Mucosa of stomach (tissue), 1 donor: ENCODE measurements around the gene KRT38.

ENCODE experiments used
- H3K27me3 ChIP-seq: one replicate; pipeline ENCODE4 v1.7.0; 2013; ENCODE audit warnings: mild to moderate bottlenecking, low read length; ENCODE audit not compliant: control insufficient read depth, insufficient read depth
- H3K36me3 ChIP-seq: one replicate; pipeline ENCODE4 v1.7.0; 2013; ENCODE audit warnings: low read length; ENCODE audit not compliant: control insufficient read depth, insufficient read depth
- H3K4me1 ChIP-seq: one replicate; pipeline ENCODE4 v1.7.0; 2013; ENCODE audit warnings: mild to moderate bottlenecking, low read length; ENCODE audit not compliant: control insufficient read depth, insufficient read depth
- H3K4me3 ChIP-seq: one replicate; pipeline ENCODE4 v1.7.0; 2013; ENCODE audit warnings: low read length
- H3K9ac ChIP-seq: one replicate; pipeline ENCODE4 v1.7.0; 2013; ENCODE audit warnings: mild to moderate bottlenecking, low read length, moderate library complexity
- H3K9me3 ChIP-seq: one replicate; pipeline ENCODE4 v1.7.0; 2013; ENCODE audit warnings: mild to moderate bottlenecking, low read length, moderate library complexity; ENCODE audit not compliant: control insufficient read depth
- donor health status: Pancreatic carcinoma.

KRT38 gene

GRCh38 chr17:41476866-41477815 lies 36.4 kb upstream of the KRT38 start:
- peaks cover 5% of the 10 kb centered on the region for H3K4me1 ChIP-seq
- H3K9ac ChIP-seq: no peak overlapping the region
- no peak overlapping the region for H3K4me3 ChIP-seq
- H3K9me3 ChIP-seq: no peaks in the 10 kb centered on the region
- no peaks in the 10 kb centered on the region for H3K36me3 ChIP-seq
- H3K27me3 ChIP-seq: peaks cover 15% of the 10 kb centered on the region

GRCh38 chr17:41475421-41475820 lies 34.6 kb upstream of the KRT38 start:
- peaks cover 4% of the 10 kb centered on the region for H3K4me1 ChIP-seq
- no peak overlapping the region for H3K4me3 ChIP-seq
- H3K27me3 ChIP-seq: peaks cover 6% of the 10 kb centered on the region
- H3K36me3 ChIP-seq: no peaks in the 10 kb centered on the region
- no peaks in the 10 kb centered on the region for H3K9me3 ChIP-seq
- no peak overlapping the region for H3K9ac ChIP-seq

GRCh38 chr17:41474863-41475262 lies 34.1 kb upstream of the KRT38 start:
- Histone ChIP-seq H3K27me3 (peaks cover 6% of the 10 kb centered on the region), H3K36me3 (no peaks in the 10 kb centered on the region), H3K4me3 (no peak overlapping the region)

GRCh38 chr17:41468346-41468745 lies 27.6 kb upstream of the KRT38 start:
- Histone ChIP-seq H3K27me3 (no peaks in the 10 kb centered on the region), H3K36me3 (no peaks in the 10 kb centered on the region), H3K4me1 (peaks cover 13% of the 10 kb centered on the region), H3K4me3 (no peak overlapping the region), H3K9ac (no peak overlapping the region), H3K9me3 (no peaks in the 10 kb centered on the region)

More at GRCh38 chr17:41474863-41475262, 34.1 kb upstream of the KRT38 start:
- Histone ChIP-seq H3K9me3 (no peaks in the 10 kb centered on the region), H3K9ac (no peak overlapping the region), H3K4me1 (peaks cover 4% of the 10 kb centered on the region)

GRCh38 chr17:41467561-41467960 lies 26.8 kb upstream of the KRT38 start:
- no peak overlapping the region for H3K4me3 ChIP-seq
- H3K36me3 ChIP-seq: no peaks in the 10 kb centered on the region
- no peaks in the 10 kb centered on the region for H3K9me3 ChIP-seq
- H3K4me1 ChIP-seq: peaks cover 13% of the 10 kb centered on the region
- H3K27me3 ChIP-seq: no peaks in the 10 kb centered on the region
- no peak overlapping the region for H3K9ac ChIP-seq

- H3K36me3 ChIP-seq: no peaks in the 10 kb centered on the region
- no peak within 1 kb of the TSS for H3K9ac ChIP-seq
- peaks cover 13% of the 10 kb centered on the region for H3K4me1 ChIP-seq
- no peaks in the 10 kb centered on the region for H3K9me3 ChIP-seq
- no peak within 1 kb of the TSS for H3K4me3 ChIP-seq
- H3K27me3 ChIP-seq: no peaks in the 10 kb centered on the region
These were observed 26.2 kb upstream of the KRT38 start, which contains the start of gene KRT32 for GRCh38 chr17:41466988-41467387. Gene KRT32, minus strand, starts transcription at chr17:41467386. Its CDS starts 61 bp downstream, at chr17:41467325.

- no peaks in the 10 kb centered on the region for H3K9me3 ChIP-seq
- peaks cover 13% of the 10 kb centered on the region for H3K4me1 ChIP-seq
- no peak overlapping the region for H3K4me3 ChIP-seq
- no peak overlapping the region for H3K9ac ChIP-seq
- no peaks in the 10 kb centered on the region for H3K36me3 ChIP-seq
- H3K27me3 ChIP-seq: no peaks in the 10 kb centered on the region
These were observed 23.9 kb upstream of the KRT38 start for GRCh38 chr17:41464682-41465081.

- Histone ChIP-seq H3K9me3 (no peaks in the 10 kb centered on the region), H3K36me3 (no peaks in the 10 kb centered on the region), H3K9ac (no peak overlapping the region), H3K4me3 (no peak overlapping the region), H3K4me1 (peaks cover 13% of the 10 kb centered on the region), H3K27me3 (no peaks in the 10 kb centered on the region)
These were observed 23.4 kb upstream of the KRT38 start for GRCh38 chr17:41464173-41464572.

- H3K36me3 ChIP-seq: no peaks in the 10 kb centered on the region
- no peaks in the 10 kb centered on the region for H3K9me3 ChIP-seq
- no peak overlapping the region for H3K9ac ChIP-seq
- H3K4me1 ChIP-seq: peaks cover 13% of the 10 kb centered on the region
- no peak overlapping the region for H3K4me3 ChIP-seq
- no peaks in the 10 kb centered on the region for H3K27me3 ChIP-seq
These were observed 23.0 kb upstream of the KRT38 start for GRCh38 chr17:41463746-41464145.

GRCh38 chr17:41462705-41463104 lies 21.9 kb upstream of the KRT38 start:
- no peaks in the 10 kb centered on the region for H3K36me3 ChIP-seq
- H3K4me1 ChIP-seq: peaks cover 13% of the 10 kb centered on the region
- no peak overlapping the region for H3K4me3 ChIP-seq
- no peaks in the 10 kb centered on the region for H3K9me3 ChIP-seq
- H3K9ac ChIP-seq: no peak overlapping the region
- H3K27me3 ChIP-seq: no peaks in the 10 kb centered on the region

- Histone ChIP-seq H3K36me3 (no peaks in the 10 kb centered on the region), H3K4me3 (no peak overlapping the region), H3K4me1 (no peaks in the 10 kb centered on the region), H3K9ac (no peak overlapping the region), H3K27me3 (peaks cover 5% of the 10 kb centered on the region), H3K9me3 (no peaks in the 10 kb centered on the region)
These were observed 16.9 kb upstream of the KRT38 start for GRCh38 chr17:41457676-41458075.

- no peaks in the 10 kb centered on the region for H3K36me3 ChIP-seq
- no peaks in the 10 kb centered on the region for H3K4me1 ChIP-seq
- peaks cover 5% of the 10 kb centered on the region for H3K27me3 ChIP-seq
- H3K9me3 ChIP-seq: no peaks in the 10 kb centered on the region
- no peak overlapping the region for H3K4me3 ChIP-seq
- no peak overlapping the region for H3K9ac ChIP-seq
These were observed 15.4 kb upstream of the KRT38 start for GRCh38 chr17:41456204-41456603.
